ENCODE data around the gene CTNNAL1. TPM values are rescaled to one million over a fixed set of nuclear protein-coding genes. Genes with fewer than 3 reads are reported as not detected.

The CTNNAL1 gene
- total RNA-seq, 6 experiments from 2014 or later: 12.0 to 26.4 (median 20.3) TPM

GRCh38 chr9:108963459-108964143 is 49.7 kb downstream of the CTNNAL1 start:
- WGBS (ENCODE audit: insufficient coverage, low coverage, low lambda C conversion rate, missing lambda C conversion rate): 67% methylated on average over 1 of the region's 4 CpGs
- no peak for TF ChIP-seq POLR2A (IDR thresholded peaks at IDR 0.05)
- TF ChIP-seq CTCF (IDR thresholded peaks at IDR 0.05): no peak
- Histone ChIP-seq H3K4me1 (no peaks in the 10 kb centered on the region), H3K4me3 (no peak overlapping the region), H3K36me3 (no peaks in the 10 kb centered on the region), H3K27ac (no peak overlapping the region), H3K9me3 (no peaks in the 10 kb centered on the region), H3K27me3 (no peaks in the 10 kb centered on the region)
- ATAC-seq (peak in 1 of 4 donors; percentile 20), DNase-seq (no peak)
- intact Hi-C loops (cut with DNase I): no loop called here

GRCh38 chr9:108961151-108961550 is 52.1 kb downstream of the CTNNAL1 start:
- Histone ChIP-seq H3K27me3 (no peaks in the 10 kb centered on the region), H3K4me1 (no peaks in the 10 kb centered on the region), H3K4me3 (no peak overlapping the region), H3K27ac (no peak overlapping the region), H3K9me3 (no peaks in the 10 kb centered on the region), H3K36me3 (no peaks in the 10 kb centered on the region)
- TF ChIP-seq POLR2A (IDR thresholded peaks at IDR 0.05) (no peak), CTCF (IDR thresholded peaks at IDR 0.05) (no peak)
- ATAC-seq (no peak), DNase-seq (no peak)
- intact Hi-C loops (cut with DNase I): no loop called here
- WGBS (ENCODE audit: insufficient coverage, low coverage, low lambda C conversion rate, missing lambda C conversion rate): 100% methylated on average over 2 of the region's 2 CpGs

- no peak for TF ChIP-seq POLR2A (IDR thresholded peaks at IDR 0.05)
- no peak for TF ChIP-seq CTCF (IDR thresholded peaks at IDR 0.05)
- H3K27me3 ChIP-seq: no peaks in the 10 kb centered on the region
- 61% methylated on average over 6 of the region's 6 CpGs for whole genome bisulfite sequencing (ENCODE audit: insufficient coverage, low coverage, low lambda C conversion rate, missing lambda C conversion rate)
- no peak overlapping the region for H3K27ac ChIP-seq
- H3K4me1 ChIP-seq: no peaks in the 10 kb centered on the region
- H3K4me3 ChIP-seq: no peak overlapping the region
- ATAC-seq (no peak), DNase-seq (no peak)
- no peaks in the 10 kb centered on the region for H3K9me3 ChIP-seq
- intact Hi-C loops (cut with DNase I): no loop called here
- H3K36me3 ChIP-seq: no peaks in the 10 kb centered on the region
These were observed 53.0 kb downstream of the CTNNAL1 start for GRCh38 chr9:108960331-108960730.

GRCh38 chr9:108956631-108957026 is 56.7 kb downstream of the CTNNAL1 start:
- H3K27me3 ChIP-seq: no peaks in the 10 kb centered on the region
- no peaks in the 10 kb centered on the region for H3K36me3 ChIP-seq
- no peak overlapping the region for H3K4me3 ChIP-seq
- no peak for TF ChIP-seq POLR2A (IDR thresholded peaks at IDR 0.05)
- TF ChIP-seq CTCF (IDR thresholded peaks at IDR 0.05): no peak
- intact Hi-C loops (cut with DNase I): no loop called here
- H3K27ac ChIP-seq: no peak overlapping the region
- ATAC-seq: no peak
- no peaks in the 10 kb centered on the region for H3K9me3 ChIP-seq
- no peaks in the 10 kb centered on the region for H3K4me1 ChIP-seq
- DNase-seq: no peak

All from right lobe of liver (tissue), 6 donors.